HEK293 (cell line): Measurements from ENCODE around the gene WDSUB1.

Source experiments
- ZFP3 ChIP-seq: fragments of 450-650 bp; formaldehyde crosslinking; IDR thresholded peaks from 2 replicates; pipeline ENCODE4 v1.5.1; 2016; ENCODE audit warnings: low read depth, missing biosample characterization, missing genetic modification characterization
- ZNF510 ChIP-seq: fragments of 450-650 bp; formaldehyde crosslinking; IDR thresholded peaks from 2 replicates; pipeline ENCODE4 v1.5.1; 2018; ENCODE audit warnings: mild to moderate bottlenecking, missing genetic modification characterization, missing biosample characterization; ENCODE audit not compliant: insufficient replicate concordance
- TF ChIP-seq, protein P1 (sequence below): fragments of 450-650 bp; formaldehyde crosslinking; IDR thresholded peaks from 2 replicates; pipeline ENCODE4 v1.5.1; 2016; ENCODE audit warnings: missing biosample characterization, missing genetic modification characterization

DNA sequence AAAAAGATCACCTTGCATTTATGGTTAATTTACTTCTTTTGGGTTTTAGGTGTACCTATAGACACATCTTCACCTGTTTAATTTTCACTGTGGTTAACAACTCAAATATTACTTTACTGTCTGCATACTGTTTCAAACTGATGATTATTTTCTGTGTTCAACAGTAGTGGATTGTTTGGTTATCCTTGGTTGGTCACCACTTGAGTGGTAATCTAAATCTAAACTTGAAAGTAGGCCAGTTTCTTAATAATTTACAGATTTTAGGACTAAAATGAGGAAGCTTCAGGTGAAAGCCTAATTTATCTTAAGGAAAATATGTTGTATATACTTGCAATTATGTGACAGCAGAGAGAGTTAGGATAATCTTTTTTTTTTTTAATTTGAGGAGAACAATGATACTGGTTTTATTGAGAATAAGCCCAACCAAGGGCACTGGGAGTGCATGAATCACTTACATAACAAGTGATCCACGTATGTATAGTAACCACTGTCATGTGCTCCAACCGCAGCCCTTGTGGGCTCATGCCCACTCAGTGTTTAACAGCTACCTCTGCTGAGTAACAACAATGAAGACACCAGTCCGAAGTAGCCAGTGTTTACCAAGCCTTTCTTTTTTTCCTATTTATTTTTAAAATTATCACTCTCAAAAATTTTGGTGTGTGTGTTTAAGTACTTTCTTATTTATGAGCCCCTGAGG is 31.0 kb upstream of the WDSUB1 start:
- TF ChIP-seq ZFP3 (tag by site-specific recombination) (no peak), ZNF510 (tag by site-specific recombination) (no peak)
- TF ChIP-seq, protein P1, sequence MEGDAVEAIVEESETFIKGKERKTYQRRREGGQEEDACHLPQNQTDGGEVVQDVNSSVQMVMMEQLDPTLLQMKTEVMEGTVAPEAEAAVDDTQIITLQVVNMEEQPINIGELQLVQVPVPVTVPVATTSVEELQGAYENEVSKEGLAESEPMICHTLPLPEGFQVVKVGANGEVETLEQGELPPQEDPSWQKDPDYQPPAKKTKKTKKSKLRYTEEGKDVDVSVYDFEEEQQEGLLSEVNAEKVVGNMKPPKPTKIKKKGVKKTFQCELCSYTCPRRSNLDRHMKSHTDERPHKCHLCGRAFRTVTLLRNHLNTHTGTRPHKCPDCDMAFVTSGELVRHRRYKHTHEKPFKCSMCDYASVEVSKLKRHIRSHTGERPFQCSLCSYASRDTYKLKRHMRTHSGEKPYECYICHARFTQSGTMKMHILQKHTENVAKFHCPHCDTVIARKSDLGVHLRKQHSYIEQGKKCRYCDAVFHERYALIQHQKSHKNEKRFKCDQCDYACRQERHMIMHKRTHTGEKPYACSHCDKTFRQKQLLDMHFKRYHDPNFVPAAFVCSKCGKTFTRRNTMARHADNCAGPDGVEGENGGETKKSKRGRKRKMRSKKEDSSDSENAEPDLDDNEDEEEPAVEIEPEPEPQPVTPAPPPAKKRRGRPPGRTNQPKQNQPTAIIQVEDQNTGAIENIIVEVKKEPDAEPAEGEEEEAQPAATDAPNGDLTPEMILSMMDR (tag by site-specific recombination): no peak
